Activated naive CD8-positive, alpha-beta T cell (primary cell): ENCODE results near the gene CCR6.
"Not testable (repeated sequence)": the region's sequence is repeated elsewhere in the genome, so short reads cannot be mapped to it uniquely, and the experiment has no call there.

Source experiments
- H3K27ac Mint-ChIP-seq: one replicate; pipeline ENCODE4 v1.8.0; 2021; ENCODE audit warnings: mixed read lengths
- H3K27me3 Mint-ChIP-seq: one replicate; pipeline ENCODE4 v1.8.0; 2021; ENCODE audit warnings: mixed read lengths
- H3K36me3 Mint-ChIP-seq: one replicate; pipeline ENCODE4 v1.8.0; 2021; ENCODE audit warnings: mixed read lengths
- H3K4me1 Mint-ChIP-seq: one replicate; pipeline ENCODE4 v1.8.0; 2021; ENCODE audit warnings: low read depth, mixed read lengths
- H3K4me3 Mint-ChIP-seq: one replicate; pipeline ENCODE4 v1.8.0; 2021; ENCODE audit warnings: mild to moderate bottlenecking, mixed read lengths
- H3K9me3 Mint-ChIP-seq: one replicate; pipeline ENCODE4 v1.8.0; 2021; ENCODE audit warnings: low read depth, mixed read lengths

Gene CCR6

GRCh38 chr6:167122827-167123657, at the start of gene CCR6:
TSS of gene CCR6 (plus strand) at chr6:167123096. CDS start at chr6:167136135, 13,039 bp downstream.
- Mint-ChIP-seq H3K27me3 (no peaks in the 10 kb centered on the region), H3K27ac (no peak within 1 kb of the TSS), H3K36me3 (no peaks in the 10 kb centered on the region), H3K9me3 (no peaks in the 10 kb centered on the region), H3K4me3 (no peak within 1 kb of the TSS), H3K4me1 (peaks cover 21% of the 10 kb centered on the region)

DNA sequence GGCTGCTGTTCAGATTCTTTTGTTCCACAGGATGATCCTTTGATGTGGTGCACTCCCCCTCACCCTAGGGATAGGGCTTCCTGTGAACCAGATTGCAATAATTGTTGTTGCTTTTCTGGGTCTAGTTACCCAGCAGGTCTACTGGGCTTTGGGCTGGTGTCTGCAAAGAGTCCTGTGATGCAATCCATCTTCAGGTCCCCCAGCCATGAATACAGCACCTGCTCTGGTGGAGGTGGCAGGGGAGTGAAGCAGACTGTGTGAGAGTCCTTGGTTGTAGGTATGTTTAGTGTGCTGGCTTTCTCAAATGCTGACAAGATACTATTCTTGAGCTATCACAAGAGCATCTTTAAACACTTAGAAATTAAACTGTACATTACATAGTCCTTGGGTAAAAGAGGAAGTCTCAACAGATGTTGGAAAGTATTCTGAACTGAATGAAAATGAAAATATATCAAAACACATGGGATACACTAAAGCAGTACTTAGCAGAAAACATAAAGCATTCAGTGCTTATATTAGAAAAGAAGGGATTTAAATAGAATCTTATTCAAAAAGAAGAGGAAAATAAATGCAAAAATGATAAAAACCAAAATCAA, 49.1 kb upstream of the CCR6 start:
- H3K4me1 Mint-ChIP-seq, result peaks cover 3% of the 10 kb centered on the region
- peaks cover 15% of the 10 kb centered on the region for H3K9me3 Mint-ChIP-seq
- peaks cover 12% of the 10 kb centered on the region for H3K36me3 Mint-ChIP-seq
- peaks cover 5% of the 10 kb centered on the region for H3K27me3 Mint-ChIP-seq
- H3K27ac Mint-ChIP-seq, result no peak overlapping the region
- H3K4me3 Mint-ChIP-seq, result no peak overlapping the region

DNA sequence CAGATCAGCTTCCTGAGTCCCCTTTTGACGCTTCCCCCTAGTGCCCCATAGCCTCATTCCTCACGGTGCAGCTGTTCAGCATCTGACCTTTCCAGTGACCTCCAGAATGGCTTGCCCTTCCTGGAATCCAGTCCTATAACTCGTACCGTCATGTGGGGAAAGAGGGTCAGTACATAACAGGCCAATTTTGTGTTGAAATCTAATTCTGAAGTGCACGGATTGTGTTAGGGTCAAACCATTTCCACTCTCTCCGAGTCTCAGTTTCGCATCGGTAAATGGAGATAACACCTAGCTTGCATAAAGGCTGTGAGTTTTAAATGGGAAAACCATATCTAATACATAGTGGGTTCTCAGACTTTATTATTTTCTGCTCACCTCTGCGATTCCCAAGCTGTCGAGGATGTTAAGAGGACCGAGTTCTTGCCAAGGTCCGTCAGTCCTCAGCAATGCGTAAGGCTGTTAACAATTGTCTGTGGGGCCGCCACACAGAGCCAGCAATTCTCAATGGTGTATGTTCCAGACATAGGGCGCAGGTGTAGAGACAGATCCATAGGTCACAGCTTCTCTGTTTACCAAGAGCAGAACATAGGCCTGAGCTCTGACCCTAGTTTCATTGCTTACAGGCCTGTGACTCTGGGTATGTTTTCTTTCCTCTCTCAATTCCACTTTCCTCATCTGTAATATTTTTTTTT, 45.5 kb upstream of the CCR6 start:
- H3K9me3 Mint-ChIP-seq, result peaks cover 5% of the 10 kb centered on the region
- H3K4me1 Mint-ChIP-seq, result peaks cover 10% of the 10 kb centered on the region
- H3K4me3 Mint-ChIP-seq, result no peak overlapping the region
- H3K27me3 Mint-ChIP-seq, result peaks cover 3% of the 10 kb centered on the region
- no peak overlapping the region for H3K27ac Mint-ChIP-seq
- H3K36me3 Mint-ChIP-seq, result peaks cover 9% of the 10 kb centered on the region

DNA sequence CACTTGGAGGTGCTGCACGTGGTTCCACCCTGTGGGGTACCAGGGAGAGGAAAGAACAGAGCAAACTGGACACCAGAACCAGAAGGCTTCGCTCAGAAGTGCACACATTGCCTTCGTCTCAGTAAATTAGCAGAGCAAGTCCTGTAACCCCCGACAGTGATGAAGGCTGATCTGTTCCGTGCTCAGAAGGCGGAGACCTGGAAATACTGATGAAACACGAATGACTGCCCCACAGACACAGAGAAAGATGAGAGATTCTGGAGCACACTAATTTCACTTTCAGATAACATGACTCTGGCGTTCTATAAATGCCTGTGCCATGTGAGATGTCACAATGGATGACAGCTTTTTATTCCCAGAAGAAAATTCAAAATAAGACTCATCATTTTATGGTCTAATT, 44.2 kb upstream of the CCR6 start:
- peaks cover 4% of the 10 kb centered on the region for H3K9me3 Mint-ChIP-seq
- no peak overlapping the region for H3K27ac Mint-ChIP-seq
- H3K4me1 Mint-ChIP-seq, result peaks cover 10% of the 10 kb centered on the region
- H3K36me3 Mint-ChIP-seq, result peaks cover 3% of the 10 kb centered on the region
- no peak overlapping the region for H3K4me3 Mint-ChIP-seq
- peaks cover 3% of the 10 kb centered on the region for H3K27me3 Mint-ChIP-seq

- H3K9me3 Mint-ChIP-seq, result no peaks in the 10 kb centered on the region
- H3K36me3 Mint-ChIP-seq, result no peaks in the 10 kb centered on the region
- H3K4me1 Mint-ChIP-seq, result peaks cover 10% of the 10 kb centered on the region
- H3K4me3 Mint-ChIP-seq, result no peak overlapping the region
- no peaks in the 10 kb centered on the region for H3K27me3 Mint-ChIP-seq
- no peak overlapping the region for H3K27ac Mint-ChIP-seq
These were observed 43.0 kb upstream of the CCR6 start for GRCh38 chr6:167079853-167080297.

DNA sequence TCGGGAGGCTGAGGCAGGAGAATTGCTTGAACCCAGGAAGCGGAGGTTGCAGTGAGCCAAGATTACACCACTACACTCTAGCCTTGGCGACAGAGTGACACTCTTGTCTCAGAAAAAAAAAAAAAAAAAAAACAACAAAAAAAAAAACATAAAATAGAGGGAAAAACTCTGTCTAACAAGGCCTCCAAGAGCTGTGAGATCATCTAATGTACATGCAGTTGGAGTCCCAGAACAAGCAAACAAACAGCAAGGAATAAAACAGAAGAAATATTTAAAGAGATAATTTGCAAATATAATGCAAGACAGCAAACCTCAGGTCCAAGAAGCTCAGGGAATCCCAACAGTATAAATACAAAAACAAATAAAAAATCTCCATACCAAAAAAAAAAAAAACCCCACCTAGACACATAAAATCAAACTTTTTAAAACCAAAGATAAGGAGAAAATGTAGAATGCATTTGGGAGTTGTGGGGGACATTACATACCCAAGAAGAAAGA, 35.0 kb upstream of the CCR6 start:
- Mint-ChIP-seq H3K4me3 (no peak overlapping the region), H3K9me3 (peaks cover 4% of the 10 kb centered on the region), H3K4me1 (peaks cover 23% of the 10 kb centered on the region), H3K27ac (no peak overlapping the region), H3K36me3 (peaks cover 3% of the 10 kb centered on the region), H3K27me3 (no peaks in the 10 kb centered on the region)

DNA sequence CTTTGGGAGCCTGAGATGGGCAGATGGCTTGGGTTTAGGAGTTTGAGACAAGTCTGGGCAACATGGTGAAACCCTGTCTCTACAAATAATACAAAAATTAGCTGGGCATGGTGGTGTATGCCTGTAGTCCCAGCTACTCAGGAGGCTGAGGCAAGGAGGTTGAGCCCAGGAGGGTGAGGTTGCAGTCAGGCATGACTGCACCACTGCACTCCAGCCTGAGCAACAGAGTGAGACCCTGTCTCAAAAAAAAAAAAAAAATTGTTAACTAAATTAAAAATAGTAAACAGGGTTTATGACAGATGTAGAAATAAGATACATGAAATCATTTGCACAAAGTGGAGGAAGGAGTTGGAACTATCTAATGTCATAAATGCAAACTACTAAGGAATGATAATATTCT, 34.2 kb upstream of the CCR6 start:
- H3K36me3 Mint-ChIP-seq, H3K27ac Mint-ChIP-seq, H3K4me3 Mint-ChIP-seq, H3K27me3 Mint-ChIP-seq, H3K9me3 Mint-ChIP-seq: not testable (repeated sequence)
- H3K4me1 Mint-ChIP-seq, result peaks cover 31% of the 10 kb centered on the region

DNA sequence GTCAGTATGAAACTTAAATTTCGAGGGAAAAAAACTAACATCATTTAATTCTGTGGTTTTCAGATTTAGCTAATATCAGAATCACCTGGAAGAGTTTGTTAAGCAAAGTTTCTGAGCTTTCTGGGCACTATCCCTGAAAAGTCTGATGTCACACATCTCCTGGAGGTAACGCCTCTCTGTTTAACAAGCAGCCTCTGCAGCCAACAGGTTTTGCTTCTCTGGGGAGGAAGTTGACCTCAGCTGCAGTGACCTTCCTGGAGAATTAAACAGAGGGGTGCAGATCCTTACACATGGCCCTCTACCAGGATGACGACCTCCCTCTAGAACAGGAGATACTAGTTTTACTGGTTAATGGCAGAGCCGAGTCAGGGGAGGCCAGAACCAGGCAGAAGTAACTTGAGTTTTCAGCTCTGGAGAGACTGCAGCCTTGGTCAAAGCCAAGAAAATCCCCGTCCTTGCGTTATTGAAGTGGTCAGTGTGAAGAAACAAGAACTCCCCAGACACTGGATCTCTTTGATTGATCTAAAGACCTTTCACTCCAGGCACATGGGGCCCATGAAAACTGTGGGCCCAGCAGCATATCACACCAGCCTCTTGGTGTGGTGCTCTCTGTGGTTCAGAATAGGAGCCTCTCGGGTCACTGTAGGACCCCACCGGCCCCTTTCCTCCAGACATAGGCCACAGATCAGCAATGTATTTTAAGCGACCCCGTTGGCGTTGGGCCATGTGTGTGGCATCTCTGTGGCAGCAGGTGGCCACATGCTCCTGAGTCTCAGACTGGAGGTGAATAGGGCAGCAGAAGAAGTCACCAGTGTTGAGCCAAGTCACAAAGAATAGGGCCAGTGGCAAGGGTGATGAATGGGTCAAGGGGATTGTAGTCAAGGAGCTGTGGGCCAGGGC, 33.4 kb upstream of the CCR6 start:
- Mint-ChIP-seq H3K9me3 (peaks cover 4% of the 10 kb centered on the region), H3K36me3 (peaks cover 3% of the 10 kb centered on the region), H3K4me1 (peaks cover 39% of the 10 kb centered on the region), H3K27ac (no peak overlapping the region), H3K4me3 (peak overlapping the region; percentile 35), H3K27me3 (no peaks in the 10 kb centered on the region)

DNA sequence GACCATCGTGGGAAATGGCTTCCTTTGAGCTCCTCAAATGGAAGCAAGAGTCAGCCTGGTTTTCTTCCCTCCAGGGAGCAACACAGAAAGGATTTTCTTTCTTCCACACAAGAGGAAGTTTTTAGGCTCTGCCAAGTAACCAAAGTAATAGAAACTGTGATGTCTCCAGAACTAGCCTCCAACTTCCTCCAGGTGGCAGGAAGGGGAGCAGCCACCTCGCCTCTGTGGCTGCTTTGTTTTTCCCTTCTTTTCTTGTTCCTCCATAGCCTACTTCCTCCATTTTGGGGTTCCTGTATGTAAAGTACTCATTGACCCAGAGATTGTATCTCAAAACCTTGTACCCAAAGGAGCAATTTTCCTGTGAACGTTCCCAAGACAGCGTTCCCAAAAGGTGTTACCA, 32.7 kb upstream of the CCR6 start:
- no peaks in the 10 kb centered on the region for H3K27me3 Mint-ChIP-seq
- no peak overlapping the region for H3K4me3 Mint-ChIP-seq
- H3K9me3 Mint-ChIP-seq, result peaks cover 4% of the 10 kb centered on the region
- H3K36me3 Mint-ChIP-seq, result peaks cover 3% of the 10 kb centered on the region
- no peak overlapping the region for H3K27ac Mint-ChIP-seq
- H3K4me1 Mint-ChIP-seq, result peaks cover 45% of the 10 kb centered on the region

DNA sequence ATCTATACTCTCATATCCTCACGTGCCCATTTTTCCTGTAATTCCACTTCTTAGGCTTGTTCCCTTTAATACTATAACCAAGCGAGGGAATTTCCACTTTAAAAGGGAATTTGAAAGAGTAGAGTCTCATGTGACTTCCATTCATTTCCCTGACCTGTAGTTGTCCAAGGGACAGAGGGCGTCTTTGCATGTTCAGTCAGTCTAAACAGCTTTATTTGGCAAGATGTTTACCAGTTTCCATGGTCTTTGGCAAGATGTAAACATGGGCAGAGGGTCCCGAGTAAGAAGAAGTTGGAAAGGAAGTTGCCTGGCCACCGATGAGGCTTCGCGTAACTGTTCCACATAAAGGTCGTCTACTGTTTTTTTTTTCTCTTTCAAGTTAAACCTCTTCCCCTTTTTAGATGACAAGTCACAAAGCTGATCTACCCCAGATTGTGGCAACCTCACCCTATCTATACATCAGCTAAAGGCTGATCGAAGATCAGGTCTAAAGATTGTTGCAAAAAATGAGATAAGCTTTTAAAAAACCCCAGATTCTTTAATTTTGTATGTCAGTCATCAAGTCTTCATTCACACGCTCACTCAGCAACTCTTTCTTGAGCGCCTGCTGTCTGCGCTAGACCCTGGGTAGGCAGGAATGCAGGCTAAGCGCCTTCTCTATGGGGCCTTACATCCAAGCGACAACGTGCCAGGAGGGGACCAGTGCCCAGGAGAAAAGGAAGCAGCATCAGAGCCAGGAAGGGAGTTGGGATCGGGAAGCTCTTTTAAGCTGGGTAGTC, 31.7 kb upstream of the CCR6 start:
- Mint-ChIP-seq H3K4me3 (no peak overlapping the region), H3K27ac (no peak overlapping the region), H3K9me3 (peaks cover 4% of the 10 kb centered on the region), H3K36me3 (peaks cover 3% of the 10 kb centered on the region), H3K4me1 (peaks cover 50% of the 10 kb centered on the region), H3K27me3 (no peaks in the 10 kb centered on the region)

- H3K4me1 Mint-ChIP-seq, result peaks cover 50% of the 10 kb centered on the region
- no peaks in the 10 kb centered on the region for H3K27me3 Mint-ChIP-seq
- peaks cover 3% of the 10 kb centered on the region for H3K36me3 Mint-ChIP-seq
- no peak overlapping the region for H3K27ac Mint-ChIP-seq
- H3K9me3 Mint-ChIP-seq, result peaks cover 4% of the 10 kb centered on the region
- peak overlapping the region; percentile 15 for H3K4me3 Mint-ChIP-seq
These were observed 31.1 kb upstream of the CCR6 start for GRCh38 chr6:167091805-167092107.

DNA sequence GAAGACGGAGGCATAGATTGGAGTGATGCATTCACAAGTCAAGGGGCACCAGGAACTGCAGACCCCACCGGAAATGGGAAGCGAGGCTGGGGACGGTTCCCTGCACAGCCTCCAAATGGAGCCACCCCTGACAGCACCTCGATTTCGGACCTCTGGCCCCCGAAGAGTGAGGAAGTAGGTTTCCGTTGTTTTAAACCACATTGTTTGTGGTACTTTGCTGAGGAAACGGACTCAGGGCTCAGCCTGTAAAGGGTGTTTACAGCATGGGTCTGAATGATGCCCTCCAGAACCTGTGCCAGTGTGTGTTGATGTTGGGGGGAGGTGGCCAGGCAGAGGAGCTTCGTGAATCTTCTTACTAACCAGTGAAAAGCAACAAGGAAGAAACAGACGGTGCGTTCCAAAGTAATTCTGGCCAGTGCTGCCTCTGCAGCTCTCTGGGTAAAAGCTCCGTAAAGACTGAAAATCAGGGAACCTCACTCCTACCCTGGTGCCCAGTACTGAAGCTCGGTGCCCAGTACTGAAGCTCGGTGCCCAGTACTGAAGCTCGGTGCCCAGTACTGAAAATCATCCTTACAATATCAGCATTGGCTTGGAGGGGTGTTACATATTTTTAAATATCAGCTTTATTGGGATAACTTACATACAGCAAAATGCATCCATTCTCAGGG, 30.1 kb upstream of the CCR6 start:
- Mint-ChIP-seq H3K27me3 (no peaks in the 10 kb centered on the region), H3K4me3 (peak overlapping the region; percentile 46), H3K4me1 (peaks cover 50% of the 10 kb centered on the region), H3K36me3 (no peaks in the 10 kb centered on the region), H3K27ac (no peak overlapping the region), H3K9me3 (no peaks in the 10 kb centered on the region)

GRCh38 chr6:167093406-167093921, 29.4 kb upstream of the CCR6 start:
- Mint-ChIP-seq H3K4me3 (peak overlapping the region; percentile 78), H3K36me3 (no peaks in the 10 kb centered on the region), H3K4me1 (peaks cover 50% of the 10 kb centered on the region), H3K9me3 (no peaks in the 10 kb centered on the region), H3K27ac (peak overlapping the region; percentile 62), H3K27me3 (no peaks in the 10 kb centered on the region)
